GM12891 (cell line): ENCODE measurements around the gene FER.

ENCODE experiments used
- PAX5 ChIP-seq: IDR thresholded peaks from 2 replicates; pipeline ENCODE4 v1.6.1; 2011; ENCODE audit warnings: low read length, moderate library complexity, mild to moderate bottlenecking; ENCODE audit not compliant: insufficient read depth, severe bottlenecking
- POLR2A ChIP-seq: IDR thresholded peaks from 2 replicates; pipeline ENCODE4 v1.6.1; 2011; ENCODE audit warnings: low read depth, low read length, control low read depth
- POLR2AphosphoS5 ChIP-seq: IDR thresholded peaks from 2 replicates; pipeline ENCODE4 v1.6.1; 2011; ENCODE audit warnings: low read depth, low read length, control low read depth
- POU2F2 ChIP-seq: IDR thresholded peaks from 2 replicates; pipeline ENCODE4 v1.6.1; 2011; ENCODE audit warnings: low read depth, mild to moderate bottlenecking, control low read depth, low read length, moderate library complexity
- SPI1 ChIP-seq: IDR thresholded peaks from 2 replicates; pipeline ENCODE4 v1.6.1; 2011; ENCODE audit warnings: low read depth, low read length, control low read depth
- TAF1 ChIP-seq: IDR thresholded peaks from 2 replicates; pipeline ENCODE4 v1.6.1; 2011; ENCODE audit warnings: low read depth, low read length, control low read depth

DNA sequence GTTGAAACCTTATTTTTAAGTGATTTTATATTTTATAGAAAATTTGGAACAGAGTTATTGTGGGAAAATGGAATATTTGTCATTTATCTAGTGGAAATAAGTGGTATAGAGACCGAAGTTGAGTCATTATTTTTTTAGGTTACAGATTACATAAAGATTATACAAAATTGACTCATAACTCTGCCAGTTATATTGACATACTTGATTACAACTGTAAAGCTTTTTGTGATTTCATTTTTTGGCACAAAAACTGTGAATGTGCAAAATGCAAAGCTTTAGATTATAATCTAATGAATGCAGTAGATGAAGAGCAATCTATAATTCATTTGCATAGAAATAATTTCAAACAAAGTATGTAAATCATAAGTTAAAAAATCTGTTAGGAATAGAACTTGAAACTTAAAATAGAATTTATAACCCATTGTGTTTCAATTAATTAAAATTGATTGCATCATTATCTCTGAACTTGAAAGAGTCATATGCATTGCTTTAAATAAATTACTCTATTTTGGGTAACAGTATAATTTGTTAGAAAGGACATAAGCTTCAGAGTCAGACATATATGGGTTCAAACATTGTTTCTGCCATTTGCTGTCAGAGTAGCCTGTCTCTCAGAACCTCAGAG, 280.4 kb downstream of the FER start:
- TF ChIP-seq POLR2A (no peak), POLR2AphosphoS5 (no peak), TAF1 (no peak), POU2F2 (no peak), SPI1 (no peak), PAX5 (no peak)
